ENCODE measurements around the gene SYNDIG1.

SYNDIG1 gene

DNA sequence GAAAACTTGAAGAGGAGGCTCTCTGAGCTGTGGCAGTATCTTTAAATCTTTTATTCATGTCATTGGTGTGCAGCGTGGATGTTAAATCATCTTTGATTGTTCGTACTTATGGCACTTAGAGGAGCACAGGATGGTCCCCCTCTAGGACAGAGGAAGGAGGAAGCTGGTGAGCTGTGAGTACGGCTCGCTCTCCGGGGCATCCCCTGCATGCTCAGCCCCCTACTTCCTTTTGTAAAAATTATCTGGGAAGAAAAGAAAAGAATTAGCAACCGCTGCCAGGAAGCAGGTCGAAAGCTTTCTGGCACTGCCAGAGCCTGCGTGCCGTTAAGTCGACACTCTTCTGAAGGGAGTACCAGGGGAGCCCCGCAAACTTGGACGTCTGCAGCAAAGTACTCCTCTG, 158.5 kb downstream of the SYNDIG1 start:
- DNase-seq (ENCODE audit: low read depth): no peak
- TF ChIP-seq, protein P1, sequence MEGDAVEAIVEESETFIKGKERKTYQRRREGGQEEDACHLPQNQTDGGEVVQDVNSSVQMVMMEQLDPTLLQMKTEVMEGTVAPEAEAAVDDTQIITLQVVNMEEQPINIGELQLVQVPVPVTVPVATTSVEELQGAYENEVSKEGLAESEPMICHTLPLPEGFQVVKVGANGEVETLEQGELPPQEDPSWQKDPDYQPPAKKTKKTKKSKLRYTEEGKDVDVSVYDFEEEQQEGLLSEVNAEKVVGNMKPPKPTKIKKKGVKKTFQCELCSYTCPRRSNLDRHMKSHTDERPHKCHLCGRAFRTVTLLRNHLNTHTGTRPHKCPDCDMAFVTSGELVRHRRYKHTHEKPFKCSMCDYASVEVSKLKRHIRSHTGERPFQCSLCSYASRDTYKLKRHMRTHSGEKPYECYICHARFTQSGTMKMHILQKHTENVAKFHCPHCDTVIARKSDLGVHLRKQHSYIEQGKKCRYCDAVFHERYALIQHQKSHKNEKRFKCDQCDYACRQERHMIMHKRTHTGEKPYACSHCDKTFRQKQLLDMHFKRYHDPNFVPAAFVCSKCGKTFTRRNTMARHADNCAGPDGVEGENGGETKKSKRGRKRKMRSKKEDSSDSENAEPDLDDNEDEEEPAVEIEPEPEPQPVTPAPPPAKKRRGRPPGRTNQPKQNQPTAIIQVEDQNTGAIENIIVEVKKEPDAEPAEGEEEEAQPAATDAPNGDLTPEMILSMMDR (IDR thresholded peaks at IDR 0.05; ENCODE audit: low read length, missing control alignments): no peak
- H3K4me3 ChIP-seq (replicated peaks; ENCODE audit: low read depth, low read length): no peak overlapping the region

- DNase-seq (ENCODE audit: low read depth): no peak
These were observed 159.6 kb downstream of the SYNDIG1 start for GRCh38 chr20:24628985-24629384.

DNA sequence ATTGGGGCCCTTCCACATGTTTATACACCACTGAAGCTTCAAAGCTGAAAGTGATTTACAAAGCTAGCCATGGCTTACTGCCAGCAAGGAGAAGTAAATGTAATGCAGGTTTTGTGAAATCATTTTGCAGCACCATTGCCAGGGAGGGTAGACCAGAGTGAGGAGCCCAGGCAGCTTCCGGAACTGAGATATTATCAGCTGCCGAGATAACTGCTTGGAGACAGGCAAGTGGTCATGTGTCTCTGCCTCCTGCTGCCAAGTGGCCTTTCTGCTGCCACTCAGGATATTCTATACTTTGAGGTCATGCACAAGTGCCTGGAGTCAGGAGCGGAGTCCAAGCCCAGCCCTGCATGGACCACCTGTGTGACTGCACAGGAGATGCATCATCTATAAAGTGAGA, 160.2 kb downstream of the SYNDIG1 start:
- TF ChIP-seq, protein P1 (IDR thresholded peaks at IDR 0.05; ENCODE audit: low read length, missing control alignments): no peak
- DNase-seq (ENCODE audit: low read depth): peak; percentile 28
- H3K4me3 ChIP-seq (replicated peaks; ENCODE audit: low read depth, low read length): no peak overlapping the region

More at GRCh38 chr20:24628985-24629384, 159.6 kb downstream of the SYNDIG1 start:
- no peak overlapping the region for H3K4me3 ChIP-seq (replicated peaks; ENCODE audit: low read depth, low read length)
- TF ChIP-seq, protein P1 (IDR thresholded peaks at IDR 0.05; ENCODE audit: low read length, missing control alignments): no peak

DNA sequence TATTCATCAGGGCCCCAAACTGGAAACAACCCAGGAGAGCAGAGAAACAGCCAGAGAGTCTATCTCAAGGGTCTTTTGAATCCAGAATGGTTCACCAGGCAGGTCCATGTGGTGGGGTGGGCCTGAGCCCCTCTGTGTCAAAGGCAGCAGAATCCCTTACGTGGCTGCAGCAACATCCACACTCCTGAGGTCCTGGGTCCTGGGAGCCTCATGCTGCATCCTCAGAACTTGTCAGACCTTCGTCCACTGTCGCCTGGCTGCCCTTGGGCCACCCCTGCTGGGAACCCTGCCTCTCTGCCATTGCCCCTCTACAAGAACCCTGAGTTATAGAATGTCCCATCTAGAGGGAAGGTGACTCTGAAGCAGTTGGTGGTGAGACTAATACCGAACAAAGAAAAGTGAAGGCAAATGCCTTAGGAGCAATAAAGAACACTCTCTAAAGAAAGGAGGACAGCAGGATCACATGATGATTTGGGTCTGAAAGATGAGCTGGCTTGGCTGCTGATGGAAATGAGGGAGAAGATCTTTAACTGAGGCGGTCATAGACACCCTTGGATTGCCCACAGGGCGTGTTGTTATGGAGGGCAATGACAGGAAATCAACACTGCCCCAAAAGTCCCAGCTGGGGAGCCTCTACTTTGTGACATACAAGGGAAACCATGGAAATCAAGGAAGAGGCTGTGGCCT, 161.2 kb downstream of the SYNDIG1 start:
- TF ChIP-seq, protein P1 (IDR thresholded peaks at IDR 0.05; ENCODE audit: low read length, missing control alignments): no peak
- no peak for DNase-seq (ENCODE audit: low read depth)
- no peak overlapping the region for H3K4me3 ChIP-seq (replicated peaks; ENCODE audit: low read depth, low read length)

- TF ChIP-seq, protein P1 (IDR thresholded peaks at IDR 0.05; ENCODE audit: low read length, missing control alignments): no peak
- no peak overlapping the region for H3K4me3 ChIP-seq (replicated peaks; ENCODE audit: low read depth, low read length)
- no peak for DNase-seq (ENCODE audit: low read depth)
These were observed 161.7 kb downstream of the SYNDIG1 start for GRCh38 chr20:24631173-24631505.

DNA sequence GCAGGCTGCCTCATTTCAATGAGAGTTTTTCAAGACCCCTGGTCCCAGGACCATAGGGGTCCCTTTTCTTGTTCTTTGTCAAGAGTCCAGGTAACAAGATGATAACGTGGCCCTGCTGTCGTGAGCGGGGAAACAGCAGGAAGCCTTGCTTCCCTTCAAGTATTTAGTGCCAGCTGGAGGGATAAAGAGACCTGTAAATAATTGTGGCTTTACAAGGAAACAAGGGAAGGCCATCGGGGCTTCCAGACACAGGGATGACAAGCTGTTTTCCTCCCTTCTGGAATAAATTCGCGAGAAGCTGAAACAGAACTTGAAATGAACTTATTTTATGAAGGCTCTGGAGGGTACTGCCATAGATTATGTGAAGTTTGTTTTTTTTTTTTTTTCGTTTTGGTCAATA, 163.2 kb downstream of the SYNDIG1 start:
- H3K4me3 ChIP-seq (replicated peaks; ENCODE audit: low read depth, low read length): no peak overlapping the region
- TF ChIP-seq, protein P1 (IDR thresholded peaks at IDR 0.05; ENCODE audit: low read length, missing control alignments): no peak
- no peak for DNase-seq (ENCODE audit: low read depth)

- DNase-seq (ENCODE audit: low read depth): no peak
- no peak overlapping the region for H3K4me3 ChIP-seq (replicated peaks; ENCODE audit: low read depth, low read length)
- TF ChIP-seq, protein P1 (IDR thresholded peaks at IDR 0.05; ENCODE audit: low read length, missing control alignments): no peak
These were observed 163.6 kb downstream of the SYNDIG1 start for GRCh38 chr20:24633026-24633425.
